HG03521 (cell line): ENCODE results near the gene CDH16.
A peak's percentile ranks its signal among the peaks of the same experiment; 100 is the strongest.
"Not testable (repeated sequence)": the region's sequence is repeated elsewhere in the genome, so short reads cannot be mapped to it uniquely, and the experiment has no call there.

Source experiments
- ATAC-seq: cut with Tn5 transposase; IDR thresholded peaks from one replicate; pipeline ENCODE4 v1.9.1; 2021; ENCODE audit warnings: mild to moderate bottlenecking, moderate library complexity; ENCODE audit not compliant: unreplicated experiment

The CDH16 gene

GRCh38 chr16:66918803-66919568 is at the start of gene CDH16:
TSS of gene CDH16 (minus strand) at chr16:66918885. CDS start at chr16:66918065, 820 bp downstream.
- no peak for ATAC-seq

GRCh38 chr16:66964049-66964448 is 45.4 kb upstream of the CDH16 start:
- no peak for ATAC-seq

GRCh38 chr16:66961914-66962313 is 43.2 kb upstream of the CDH16 start:
- no peak for ATAC-seq

- peak; percentile 78 for ATAC-seq
Measured at GRCh38 chr16:66961065-66961744, 42.5 kb upstream of the CDH16 start, which contains the start of gene CES3. TSS of gene CES3 (plus strand) at chr16:66961266. CDS start at chr16:66961308, 42 bp downstream.

GRCh38 chr16:66960270-66960669 is 41.6 kb upstream of the CDH16 start:
- no peak for ATAC-seq

- no peak for ATAC-seq
Measured at GRCh38 chr16:66959704-66960161, 41.0 kb upstream of the CDH16 start.

- no peak for ATAC-seq
Measured at GRCh38 chr16:66958857-66959703, 40.4 kb upstream of the CDH16 start.

- not testable (repeated sequence) for ATAC-seq
Measured at GRCh38 chr16:66956154-66956457, 37.4 kb upstream of the CDH16 start.

GRCh38 chr16:66955363-66956153 is 36.9 kb upstream of the CDH16 start:
- not testable (repeated sequence) for ATAC-seq

GRCh38 chr16:66954097-66954659 is 35.5 kb upstream of the CDH16 start:
- ATAC-seq = no peak

GRCh38 chr16:66953462-66954096 is 34.9 kb upstream of the CDH16 start:
- no peak for ATAC-seq

- no peak for ATAC-seq
Measured at GRCh38 chr16:66952430-66953110, 33.9 kb upstream of the CDH16 start.

- ATAC-seq = no peak
Measured at GRCh38 chr16:66950971-66951790, 32.5 kb upstream of the CDH16 start.

GRCh38 chr16:66950437-66950836 is 31.8 kb upstream of the CDH16 start:
- ATAC-seq = no peak

GRCh38 chr16:66949472-66949871 is 30.8 kb upstream of the CDH16 start:
- no peak for ATAC-seq

- no peak for ATAC-seq
Measured at GRCh38 chr16:66948837-66949225, 30.1 kb upstream of the CDH16 start.

- ATAC-seq = no peak
Measured at GRCh38 chr16:66948134-66948836, 29.6 kb upstream of the CDH16 start.
